GM12872 (cell line): ENCODE data around the gene STAG1.

Experiments
- CTCF ChIP-seq: IDR thresholded peaks from 3 replicates; pipeline ENCODE4 v1.5.1; 2011; ENCODE audit warnings: low read depth, mild to moderate bottlenecking, low read length, moderate library complexity; ENCODE audit not compliant: insufficient read depth

The STAG1 gene

GRCh38 chr3:136518102-136518501 is 234.1 kb downstream of the STAG1 start:
- TF ChIP-seq CTCF = no peak

- no peak for TF ChIP-seq CTCF
Measured at GRCh38 chr3:136516656-136517055, 235.5 kb downstream of the STAG1 start.

- TF ChIP-seq CTCF = no peak
Measured at GRCh38 chr3:136516095-136516494, 236.1 kb downstream of the STAG1 start.

GRCh38 chr3:136513367-136513766 is 238.8 kb downstream of the STAG1 start:
- TF ChIP-seq CTCF = no peak

GRCh38 chr3:136512381-136512780 is 239.8 kb downstream of the STAG1 start:
- no peak for TF ChIP-seq CTCF

- no peak for TF ChIP-seq CTCF
Measured at GRCh38 chr3:136505676-136506075, 246.5 kb downstream of the STAG1 start.

GRCh38 chr3:136503056-136503455 is 249.1 kb downstream of the STAG1 start:
- no peak for TF ChIP-seq CTCF
